Activated CD4-positive, alpha-beta T cell treated with anti-CD3 and anti-CD28 coated beads, Interleukin-2, amount 10 ng/mL, durations not matched to agents 24 days and 14 days (primary cell): ENCODE measurements around the gene LAMB1. TPM values are rescaled to one million over a fixed set of nuclear protein-coding genes. Genes with fewer than 3 reads are reported as not detected.
"Not testable (repeated sequence)": the region's sequence is repeated elsewhere in the genome, so short reads cannot be mapped to it uniquely, and the experiment has no call there.

Experiments
- DNase-seq: peaks from one replicate; pipeline ENCODE4 v3.0.0; 2022
- H3K27ac Mint-ChIP-seq: one replicate; pipeline ENCODE4 v1.8.0; 2022; ENCODE audit warnings: mild to moderate bottlenecking, mixed read lengths
- H3K27me3 Mint-ChIP-seq: one replicate; pipeline ENCODE4 v1.8.0; 2022; ENCODE audit warnings: mixed read lengths
- H3K36me3 Mint-ChIP-seq: one replicate; pipeline ENCODE4 v1.8.0; 2022; ENCODE audit warnings: low read depth, mild to moderate bottlenecking, mixed read lengths
- H3K4me1 Mint-ChIP-seq: one replicate; pipeline ENCODE4 v1.8.0; 2021; ENCODE audit warnings: mixed read lengths
- H3K4me3 Mint-ChIP-seq: one replicate; pipeline ENCODE4 v1.8.0; 2022; ENCODE audit warnings: mild to moderate bottlenecking, moderate library complexity, mixed read lengths
- H3K9me3 Mint-ChIP-seq: one replicate; pipeline ENCODE4 v1.8.0; 2021; ENCODE audit warnings: mixed read lengths
- intact Hi-C: fragments of 100-400 bp; cut with micrococcal nuclease; formaldehyde crosslinking; loops from one replicate; pipeline ENCODE4 v1.15.1; 2023
- total RNA-seq: library from RNA; stranded (reverse); gene quantifications from 2 replicates; pipeline ENCODE4 v1.2.3, GENCODE V29; 2022

LAMB1 gene
- total RNA-seq, 1 donor from 2014 or later, result not detected

- Mint-ChIP-seq H3K27ac (no peak overlapping the region), H3K4me1 (peaks cover 6% of the 10 kb centered on the region), H3K27me3 (no peaks in the 10 kb centered on the region), H3K4me3 (no peak overlapping the region), H3K9me3 (no peaks in the 10 kb centered on the region), H3K36me3 (peaks cover 27% of the 10 kb centered on the region)
- intact Hi-C loops, result no loop called here
- no peak for DNase-seq
These were observed 71.0 kb downstream of the LAMB1 start for GRCh38 chr7:107931740-107932515.

- no peak overlapping the region for H3K27ac Mint-ChIP-seq
- H3K36me3 Mint-ChIP-seq, result peaks cover 51% of the 10 kb centered on the region
- no peak for DNase-seq
- intact Hi-C loops, result no loop called here
- H3K9me3 Mint-ChIP-seq, result no peaks in the 10 kb centered on the region
- no peaks in the 10 kb centered on the region for H3K27me3 Mint-ChIP-seq
- peaks cover 19% of the 10 kb centered on the region for H3K4me1 Mint-ChIP-seq
- H3K4me3 Mint-ChIP-seq, result no peak overlapping the region
These were observed 76.5 kb downstream of the LAMB1 start for GRCh38 chr7:107926481-107926880.

GRCh38 chr7:107924841-107925504, 78.0 kb downstream of the LAMB1 start:
- H3K27ac Mint-ChIP-seq, result peak overlapping the region; percentile 21
- H3K27me3 Mint-ChIP-seq, result no peaks in the 10 kb centered on the region
- intact Hi-C loops, result no loop called here
- peak overlapping the region; percentile 1 for H3K4me3 Mint-ChIP-seq
- no peak for DNase-seq
- H3K36me3 Mint-ChIP-seq, result peaks cover 63% of the 10 kb centered on the region
- no peaks in the 10 kb centered on the region for H3K9me3 Mint-ChIP-seq
- peaks cover 22% of the 10 kb centered on the region for H3K4me1 Mint-ChIP-seq

- no peak overlapping the region for H3K27ac Mint-ChIP-seq
- peaks cover 22% of the 10 kb centered on the region for H3K4me1 Mint-ChIP-seq
- peaks cover 72% of the 10 kb centered on the region for H3K36me3 Mint-ChIP-seq
- H3K9me3 Mint-ChIP-seq, result no peaks in the 10 kb centered on the region
- H3K27me3 Mint-ChIP-seq, result no peaks in the 10 kb centered on the region
- intact Hi-C loops, result no loop called here
- H3K4me3 Mint-ChIP-seq, result no peak overlapping the region
- DNase-seq, result no peak
These were observed 80.1 kb downstream of the LAMB1 start for GRCh38 chr7:107922886-107923285.

- peaks cover 75% of the 10 kb centered on the region for H3K36me3 Mint-ChIP-seq
- intact Hi-C loops, H3K9me3 Mint-ChIP-seq, DNase-seq, H3K27ac Mint-ChIP-seq, H3K4me3 Mint-ChIP-seq, H3K27me3 Mint-ChIP-seq: not testable (repeated sequence)
- peaks cover 22% of the 10 kb centered on the region for H3K4me1 Mint-ChIP-seq
These were observed 81.1 kb downstream of the LAMB1 start for GRCh38 chr7:107921826-107922225.

- no peak for DNase-seq
- Mint-ChIP-seq H3K4me3 (no peak overlapping the region), H3K4me1 (peaks cover 22% of the 10 kb centered on the region), H3K36me3 (peaks cover 69% of the 10 kb centered on the region), H3K27ac (no peak overlapping the region), H3K9me3 (no peaks in the 10 kb centered on the region), H3K27me3 (no peaks in the 10 kb centered on the region)
- intact Hi-C loops, result no loop called here
These were observed 82.8 kb downstream of the LAMB1 start for GRCh38 chr7:107920048-107920772.

- Mint-ChIP-seq H3K36me3 (peaks cover 70% of the 10 kb centered on the region), H3K4me1 (peaks cover 16% of the 10 kb centered on the region), H3K4me3 (no peak overlapping the region), H3K27ac (no peak overlapping the region), H3K9me3 (no peaks in the 10 kb centered on the region), H3K27me3 (no peaks in the 10 kb centered on the region)
- intact Hi-C loops, result no loop called here
- no peak for DNase-seq
These were observed 84.0 kb downstream of the LAMB1 start for GRCh38 chr7:107918948-107919347.

GRCh38 chr7:107917763-107918651, 85.0 kb downstream of the LAMB1 start:
- intact Hi-C loops, result no loop called here
- H3K27me3 Mint-ChIP-seq, result no peaks in the 10 kb centered on the region
- no peak overlapping the region for H3K27ac Mint-ChIP-seq
- no peak for DNase-seq
- H3K9me3 Mint-ChIP-seq, result no peaks in the 10 kb centered on the region
- no peak overlapping the region for H3K4me3 Mint-ChIP-seq
- peaks cover 18% of the 10 kb centered on the region for H3K4me1 Mint-ChIP-seq
- H3K36me3 Mint-ChIP-seq, result peaks cover 74% of the 10 kb centered on the region

GRCh38 chr7:107915541-107915940, 87.4 kb downstream of the LAMB1 start:
- Mint-ChIP-seq H3K36me3 (peaks cover 73% of the 10 kb centered on the region), H3K27ac (no peak overlapping the region), H3K4me1 (peaks cover 13% of the 10 kb centered on the region), H3K4me3 (no peak overlapping the region), H3K27me3 (no peaks in the 10 kb centered on the region), H3K9me3 (peaks cover 5% of the 10 kb centered on the region)
- intact Hi-C loops, result no loop called here
- no peak for DNase-seq

GRCh38 chr7:107914831-107915230, 88.1 kb downstream of the LAMB1 start:
- intact Hi-C loops, result no loop called here
- peaks cover 11% of the 10 kb centered on the region for H3K4me1 Mint-ChIP-seq
- H3K27me3 Mint-ChIP-seq, result no peaks in the 10 kb centered on the region
- no peak overlapping the region for H3K27ac Mint-ChIP-seq
- H3K4me3 Mint-ChIP-seq, result no peak overlapping the region
- peaks cover 73% of the 10 kb centered on the region for H3K36me3 Mint-ChIP-seq
- no peak for DNase-seq
- peaks cover 5% of the 10 kb centered on the region for H3K9me3 Mint-ChIP-seq

GRCh38 chr7:107913851-107914250, 89.1 kb downstream of the LAMB1 start:
- Mint-ChIP-seq H3K4me3 (no peak overlapping the region), H3K27ac (no peak overlapping the region), H3K36me3 (peaks cover 75% of the 10 kb centered on the region), H3K4me1 (peaks cover 11% of the 10 kb centered on the region), H3K27me3 (no peaks in the 10 kb centered on the region), H3K9me3 (peaks cover 5% of the 10 kb centered on the region)
- no peak for DNase-seq
- intact Hi-C loops, result no loop called here

GRCh38 chr7:107911981-107912380, 91.0 kb downstream of the LAMB1 start:
- H3K27ac Mint-ChIP-seq, result no peak overlapping the region
- H3K9me3 Mint-ChIP-seq, result peaks cover 5% of the 10 kb centered on the region
- no peak overlapping the region for H3K4me3 Mint-ChIP-seq
- intact Hi-C loops, result no loop called here
- peaks cover 11% of the 10 kb centered on the region for H3K4me1 Mint-ChIP-seq
- H3K36me3 Mint-ChIP-seq, result peaks cover 70% of the 10 kb centered on the region
- DNase-seq, result no peak
- no peaks in the 10 kb centered on the region for H3K27me3 Mint-ChIP-seq

- no peaks in the 10 kb centered on the region for H3K27me3 Mint-ChIP-seq
- intact Hi-C loops, result no loop called here
- H3K27ac Mint-ChIP-seq, result no peak overlapping the region
- H3K36me3 Mint-ChIP-seq, result peaks cover 75% of the 10 kb centered on the region
- peaks cover 5% of the 10 kb centered on the region for H3K9me3 Mint-ChIP-seq
- no peak overlapping the region for H3K4me3 Mint-ChIP-seq
- DNase-seq, result no peak
- H3K4me1 Mint-ChIP-seq, result peaks cover 11% of the 10 kb centered on the region
These were observed 93.5 kb downstream of the LAMB1 start for GRCh38 chr7:107909445-107909844.
